Measurements from ENCODE around the gene PAX2. TPM values are rescaled to one million over a fixed set of nuclear protein-coding genes. Genes with fewer than 3 reads are reported as not detected.
A peak's percentile ranks its signal among the peaks of the same experiment; 100 is the strongest.

PAX2 gene
- polyA plus RNA-seq, 3 donors: not detected

DNA sequence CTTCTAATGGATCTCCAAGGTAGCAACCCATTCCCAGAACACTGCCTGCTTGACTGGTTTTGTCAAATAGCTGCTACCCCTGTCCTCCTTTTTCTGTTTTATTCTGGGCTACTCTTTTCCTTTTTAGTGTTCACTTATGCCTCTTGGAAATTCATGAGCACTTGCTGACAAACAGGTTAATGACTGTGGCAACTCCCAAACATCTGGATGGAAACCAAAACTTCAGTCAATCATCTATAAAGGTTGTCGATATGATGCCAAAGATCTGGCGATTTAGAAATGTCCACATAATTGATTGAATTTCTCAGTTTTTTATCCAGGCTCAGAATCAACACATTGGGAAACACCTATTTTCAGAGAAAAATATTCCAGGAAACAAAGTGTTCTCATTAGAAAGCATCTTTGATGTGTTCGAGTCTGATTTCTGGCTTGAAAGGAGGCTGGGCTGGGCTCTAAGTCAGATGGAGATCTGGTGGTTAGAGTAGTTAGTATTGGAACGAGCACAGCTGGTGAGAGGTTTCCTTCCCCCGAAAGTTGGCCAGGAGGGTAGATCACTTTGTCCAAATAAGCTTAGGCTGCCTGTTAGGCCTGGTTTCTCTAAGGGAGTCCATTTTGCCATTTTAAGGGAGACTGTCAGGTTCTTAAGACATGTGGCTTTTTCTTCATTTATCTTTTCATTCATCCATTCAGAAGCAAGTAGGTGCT, 17.8 kb downstream of the PAX2 start:
- Histone ChIP-seq H4K20me1 (ENCODE audit: insufficient read depth, low read length) (no peaks in the 10 kb centered on the region), H3K27ac (ENCODE audit: low read depth in 1 of 2, low read length in 2 of 2) (no peak overlapping the region), H3K27me3 (ENCODE audit: control insufficient read depth in 2 of 2, insufficient read depth in 2 of 2, low read length in 2 of 2) (peaks cover 24 to 53% of the 10 kb centered on the region in 2 donors), H2AFZ (ENCODE audit: insufficient read depth, low read depth, low read length, poor library complexity, severe bottlenecking) (no peak overlapping the region), H3K36me3 (replicated peaks in 1 of 2; ENCODE audit: control insufficient read depth in 1 of 2, insufficient read depth in 2 of 2, low read length in 2 of 2) (no peaks in the 10 kb centered on the region), H3K4me2 (replicated peaks; ENCODE audit: extremely low read depth, low read length, poor library complexity, severe bottlenecking) (no peak overlapping the region), H3K9me3 (replicated peaks in 1 of 2; ENCODE audit: control insufficient read depth in 1 of 2, insufficient read depth in 1 of 2, low read length in 2 of 2) (no peaks in the 10 kb centered on the region), H3K4me1 (ENCODE audit: control insufficient read depth in 1 of 2, insufficient read depth in 2 of 2, low read length in 2 of 2) (no peaks in the 10 kb centered on the region), H3K9ac (ENCODE audit: insufficient read depth, low read length, poor library complexity, severe bottlenecking) (no peak overlapping the region), H3K4me3 (replicated peaks in 1 of 3; ENCODE audit: low read depth in 2 of 3, low read length in 3 of 3) (no peak overlapping the region), H3K79me2 (ENCODE audit: insufficient read depth, low read length) (no peaks in the 10 kb centered on the region)
- no peaks in the 10 kb centered on the region for H3K9me3 Mint-ChIP-seq
- peaks cover 41 to 73% (median 47%) of the 10 kb centered on the region in 3 donors for H3K27me3 Mint-ChIP-seq (ENCODE audit: low read depth in 3 of 3)
- no peaks in the 10 kb centered on the region for H3K4me1 Mint-ChIP-seq
- no peak for DNase-seq
- no peak overlapping the region for H3K27ac Mint-ChIP-seq
- no peaks in the 10 kb centered on the region for H3K36me3 Mint-ChIP-seq
- 51% methylated on average over 3 of the region's 5 CpGs for WGBS (ENCODE audit: insufficient coverage)
- intact Hi-C loops (cut with micrococcal nuclease): no loop called here
- H3K4me3 Mint-ChIP-seq: peak overlapping the region in 1 of 2 donors; percentile 31
- TF ChIP-seq, protein P1, sequence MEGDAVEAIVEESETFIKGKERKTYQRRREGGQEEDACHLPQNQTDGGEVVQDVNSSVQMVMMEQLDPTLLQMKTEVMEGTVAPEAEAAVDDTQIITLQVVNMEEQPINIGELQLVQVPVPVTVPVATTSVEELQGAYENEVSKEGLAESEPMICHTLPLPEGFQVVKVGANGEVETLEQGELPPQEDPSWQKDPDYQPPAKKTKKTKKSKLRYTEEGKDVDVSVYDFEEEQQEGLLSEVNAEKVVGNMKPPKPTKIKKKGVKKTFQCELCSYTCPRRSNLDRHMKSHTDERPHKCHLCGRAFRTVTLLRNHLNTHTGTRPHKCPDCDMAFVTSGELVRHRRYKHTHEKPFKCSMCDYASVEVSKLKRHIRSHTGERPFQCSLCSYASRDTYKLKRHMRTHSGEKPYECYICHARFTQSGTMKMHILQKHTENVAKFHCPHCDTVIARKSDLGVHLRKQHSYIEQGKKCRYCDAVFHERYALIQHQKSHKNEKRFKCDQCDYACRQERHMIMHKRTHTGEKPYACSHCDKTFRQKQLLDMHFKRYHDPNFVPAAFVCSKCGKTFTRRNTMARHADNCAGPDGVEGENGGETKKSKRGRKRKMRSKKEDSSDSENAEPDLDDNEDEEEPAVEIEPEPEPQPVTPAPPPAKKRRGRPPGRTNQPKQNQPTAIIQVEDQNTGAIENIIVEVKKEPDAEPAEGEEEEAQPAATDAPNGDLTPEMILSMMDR (IDR thresholded peaks at IDR 0.05): no peak

DNA sequence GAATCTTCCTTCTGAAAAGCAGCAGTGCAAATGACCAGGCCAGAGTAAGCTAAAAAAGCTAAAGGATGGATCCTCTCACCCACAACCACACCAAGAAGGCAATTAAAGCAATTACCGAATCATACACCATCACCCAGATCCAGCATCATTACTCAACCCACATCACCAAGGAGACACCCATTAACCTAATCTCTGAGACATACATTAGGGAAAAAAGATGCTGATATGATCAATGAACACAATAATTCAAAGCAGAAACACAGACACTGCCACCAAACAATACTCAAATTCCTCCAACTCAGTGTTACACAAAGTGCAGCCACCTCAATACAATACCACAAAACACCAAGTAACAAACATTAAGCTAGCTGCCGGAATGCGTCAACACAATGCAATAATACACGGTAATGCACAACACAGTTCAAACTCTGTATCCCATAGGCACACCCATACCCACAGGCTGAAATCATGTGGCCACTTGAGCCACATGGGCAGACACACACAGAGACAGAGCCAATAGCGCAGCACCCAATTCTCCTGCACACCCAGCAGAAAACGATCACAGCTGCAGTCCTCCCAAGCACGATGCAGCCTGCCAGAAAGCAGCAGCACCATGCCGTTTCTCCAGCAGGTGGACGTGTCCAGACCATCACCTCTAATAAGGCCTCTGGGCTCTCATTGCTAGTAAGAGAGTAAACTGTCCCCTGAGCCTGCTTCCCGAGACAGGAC, 21.5 kb downstream of the PAX2 start:
- H3K4me2 ChIP-seq (replicated peaks; ENCODE audit: extremely low read depth, low read length, poor library complexity, severe bottlenecking): no peak overlapping the region
- TF ChIP-seq, protein P1 (IDR thresholded peaks at IDR 0.05): no peak

More for the DNA sequence above, 21.5 kb downstream of the PAX2 start:
- Histone ChIP-seq H3K36me3 (replicated peaks in 1 of 2; ENCODE audit: control insufficient read depth in 1 of 2, insufficient read depth in 2 of 2, low read length in 2 of 2) (no peaks in the 10 kb centered on the region), H3K79me2 (ENCODE audit: insufficient read depth, low read length) (no peaks in the 10 kb centered on the region), H4K20me1 (ENCODE audit: insufficient read depth, low read length) (no peaks in the 10 kb centered on the region), H3K27ac (ENCODE audit: low read depth in 1 of 2, low read length in 2 of 2) (no peak overlapping the region), H3K4me3 (replicated peaks in 1 of 3; ENCODE audit: low read depth in 2 of 3, low read length in 3 of 3) (no peak overlapping the region), H3K9ac (ENCODE audit: insufficient read depth, low read length, poor library complexity, severe bottlenecking) (no peak overlapping the region), H2AFZ (ENCODE audit: insufficient read depth, low read depth, low read length, poor library complexity, severe bottlenecking) (no peak overlapping the region), H3K9me3 (replicated peaks in 1 of 2; ENCODE audit: control insufficient read depth in 1 of 2, insufficient read depth in 1 of 2, low read length in 2 of 2) (no peaks in the 10 kb centered on the region), H3K4me1 (ENCODE audit: control insufficient read depth in 1 of 2, insufficient read depth in 2 of 2, low read length in 2 of 2) (no peaks in the 10 kb centered on the region), H3K27me3 (ENCODE audit: control insufficient read depth in 2 of 2, insufficient read depth in 2 of 2, low read length in 2 of 2) (peaks cover 20 to 37% of the 10 kb centered on the region in 2 donors)
- Mint-ChIP-seq H3K36me3 (no peaks in the 10 kb centered on the region), H3K4me1 (no peaks in the 10 kb centered on the region), H3K4me3 (no peak overlapping the region), H3K9me3 (peaks cover 0 to 2% (median 0%) of the 10 kb centered on the region in 7 donors), H3K27ac (no peak overlapping the region), H3K27me3 (ENCODE audit: low read depth in 3 of 3) (peaks cover 20 to 55% (median 34%) of the 10 kb centered on the region in 3 donors)
- DNase-seq: no peak
- 76% methylated on average over 7 of the region's 10 CpGs for WGBS (ENCODE audit: insufficient coverage)
- intact Hi-C loops (cut with micrococcal nuclease): no loop called here

Data from CD14-positive monocyte (primary cell).